GM18858 (cell line): ENCODE results near the gene NPHP4.

Source experiments
- ATAC-seq: cut with Tn5 transposase; IDR thresholded peaks from one replicate; pipeline ENCODE4 v1.9.1; 2021; ENCODE audit not compliant: unreplicated experiment

Gene NPHP4

GRCh38 chr1:6004412-6005123 is 12.3 kb upstream of the NPHP4 start:
- ATAC-seq, result no peak

- no peak for ATAC-seq
These were observed 11.6 kb upstream of the NPHP4 start for GRCh38 chr1:6003568-6004411.

DNA sequence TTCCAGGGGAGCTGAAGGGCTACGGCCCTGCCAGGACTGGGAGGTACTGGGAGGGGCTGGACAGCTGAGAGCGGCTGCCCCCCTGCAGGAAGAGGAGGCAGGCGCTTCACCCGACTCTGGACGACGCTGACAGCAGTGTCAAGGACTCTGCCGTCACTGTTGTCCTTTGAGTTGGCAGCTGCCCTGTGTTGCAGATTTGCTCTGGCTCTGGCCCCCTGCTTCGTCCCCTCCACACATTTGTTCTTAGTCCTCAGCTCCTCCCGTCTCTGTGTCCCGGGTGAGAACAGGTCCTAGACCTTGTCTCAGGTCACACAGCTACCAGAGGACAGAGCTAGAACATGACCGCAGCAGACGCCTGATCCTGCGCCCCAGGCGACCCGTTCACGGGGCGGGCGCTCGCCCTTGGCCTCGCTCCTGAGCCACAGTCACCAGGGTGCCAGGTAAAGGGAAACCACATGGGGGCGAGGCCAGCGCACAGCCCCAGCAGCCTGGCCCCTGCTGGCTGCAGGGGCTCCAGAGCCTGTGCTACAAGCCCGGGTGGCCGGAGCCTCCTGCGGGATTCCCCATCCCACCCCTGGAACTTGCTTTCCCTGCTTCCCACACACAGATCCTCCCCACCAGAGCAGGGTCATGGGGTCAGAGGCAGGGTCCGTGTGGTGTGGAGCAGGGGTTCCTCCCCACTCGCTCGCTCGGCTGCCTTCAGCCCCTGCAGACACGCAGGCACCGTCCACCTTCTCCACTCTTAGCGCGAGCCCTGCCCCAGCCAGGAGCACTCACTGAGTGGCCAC is 10.7 kb upstream of the NPHP4 start:
- no peak for ATAC-seq

GRCh38 chr1:6001992-6002576 is 9.9 kb upstream of the NPHP4 start:
- ATAC-seq, result no peak

- no peak for ATAC-seq
These were observed 8.4 kb upstream of the NPHP4 start for GRCh38 chr1:6000444-6001288.

DNA sequence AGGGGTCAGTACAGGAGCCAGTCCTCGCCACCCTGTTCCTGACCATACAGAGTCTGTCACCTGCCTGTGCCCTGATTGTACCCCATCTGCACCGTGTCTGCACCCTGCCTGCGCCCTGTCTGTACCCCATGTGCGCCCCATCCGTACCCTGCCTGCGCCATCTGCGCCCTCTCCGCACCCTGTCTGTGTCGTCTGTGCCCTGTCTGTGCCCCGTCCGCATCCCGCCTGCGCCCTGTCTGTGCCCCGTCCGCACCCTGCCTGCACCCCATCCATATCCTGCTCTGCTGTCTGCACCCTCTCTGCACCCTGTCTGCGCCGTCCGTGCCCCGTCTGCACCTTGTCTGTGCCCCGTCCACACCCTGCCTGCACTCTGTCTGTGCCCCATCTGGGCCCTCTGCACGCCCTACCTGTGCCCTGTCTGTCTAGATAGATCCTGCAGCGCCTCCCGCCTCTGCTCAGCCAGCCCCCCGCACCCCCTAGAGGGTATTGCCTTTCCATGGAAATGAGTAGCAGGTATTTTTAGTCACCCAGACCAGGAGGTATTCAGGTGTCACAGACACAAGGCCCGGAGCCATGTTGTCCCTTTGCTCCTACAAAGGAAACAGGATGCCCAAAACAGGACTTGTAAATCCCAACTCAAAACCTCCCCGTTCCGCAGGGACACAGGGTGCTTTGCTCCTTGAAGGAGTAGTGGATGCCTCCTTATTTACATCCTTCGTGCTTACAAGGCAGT is 7.7 kb upstream of the NPHP4 start:
- no peak for ATAC-seq

- no peak for ATAC-seq
These were observed 6.7 kb upstream of the NPHP4 start for GRCh38 chr1:5998906-5999301.

DNA sequence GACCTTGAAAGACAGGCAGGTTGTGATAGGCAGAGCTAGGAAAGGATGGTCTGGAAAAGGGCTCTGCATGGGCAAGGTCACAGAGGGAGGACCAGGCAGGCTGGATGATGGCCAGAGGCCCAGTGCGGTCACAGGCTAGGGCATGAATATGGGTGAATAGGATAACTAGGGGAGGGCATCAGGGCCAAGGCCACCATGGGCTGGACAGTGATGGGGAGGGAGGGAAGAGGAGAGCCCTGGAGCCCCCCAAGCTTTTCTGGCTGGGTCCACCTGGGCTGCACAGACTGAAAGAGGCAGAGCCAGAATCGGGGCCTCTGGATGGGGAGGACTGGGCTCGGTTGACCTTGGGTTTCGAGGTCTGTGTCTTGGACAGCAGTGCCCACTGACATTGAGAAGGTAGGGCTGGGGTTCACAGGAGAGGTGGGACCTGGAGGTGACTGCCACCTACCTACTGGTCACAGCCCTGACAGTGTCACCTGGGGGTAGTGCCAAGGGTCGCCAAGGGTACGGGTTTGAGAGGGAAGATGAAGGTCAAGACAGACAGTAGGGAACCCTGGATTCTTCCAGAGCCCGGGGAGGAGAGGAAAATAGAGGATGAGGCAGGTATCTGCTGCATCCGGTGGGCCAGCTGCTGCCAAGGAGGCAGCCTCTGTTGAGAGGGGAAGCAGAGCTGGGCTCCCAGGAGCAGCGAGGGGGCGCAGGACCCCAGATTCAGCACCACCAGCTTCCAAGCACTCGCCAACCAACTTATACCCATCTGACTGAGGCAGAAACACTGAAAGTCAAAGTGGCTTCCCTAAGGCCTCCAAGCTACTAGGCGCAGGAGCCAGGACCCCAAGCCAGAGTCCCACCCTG is 6.1 kb upstream of the NPHP4 start:
- ATAC-seq, result no peak

DNA sequence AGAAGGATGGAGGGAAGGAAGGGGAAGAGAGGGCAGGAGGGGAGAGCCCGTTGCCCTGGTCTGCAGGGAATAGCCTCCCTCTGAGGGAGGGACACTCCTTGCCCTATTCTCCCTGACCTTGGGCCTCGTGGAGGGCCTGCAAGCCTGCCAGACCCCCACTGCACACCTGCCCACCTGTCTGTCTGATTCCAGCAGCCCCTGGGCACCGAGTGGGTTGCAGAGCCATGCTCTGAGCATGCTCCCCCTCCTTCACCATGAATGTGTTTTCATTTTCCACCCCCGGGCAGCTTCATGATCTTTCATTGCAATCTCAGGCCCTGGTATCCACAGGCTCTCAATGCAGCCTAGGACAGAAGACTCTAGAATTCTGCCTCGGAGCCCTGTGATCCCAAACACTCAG is 5.1 kb upstream of the NPHP4 start:
- ATAC-seq, result no peak

DNA sequence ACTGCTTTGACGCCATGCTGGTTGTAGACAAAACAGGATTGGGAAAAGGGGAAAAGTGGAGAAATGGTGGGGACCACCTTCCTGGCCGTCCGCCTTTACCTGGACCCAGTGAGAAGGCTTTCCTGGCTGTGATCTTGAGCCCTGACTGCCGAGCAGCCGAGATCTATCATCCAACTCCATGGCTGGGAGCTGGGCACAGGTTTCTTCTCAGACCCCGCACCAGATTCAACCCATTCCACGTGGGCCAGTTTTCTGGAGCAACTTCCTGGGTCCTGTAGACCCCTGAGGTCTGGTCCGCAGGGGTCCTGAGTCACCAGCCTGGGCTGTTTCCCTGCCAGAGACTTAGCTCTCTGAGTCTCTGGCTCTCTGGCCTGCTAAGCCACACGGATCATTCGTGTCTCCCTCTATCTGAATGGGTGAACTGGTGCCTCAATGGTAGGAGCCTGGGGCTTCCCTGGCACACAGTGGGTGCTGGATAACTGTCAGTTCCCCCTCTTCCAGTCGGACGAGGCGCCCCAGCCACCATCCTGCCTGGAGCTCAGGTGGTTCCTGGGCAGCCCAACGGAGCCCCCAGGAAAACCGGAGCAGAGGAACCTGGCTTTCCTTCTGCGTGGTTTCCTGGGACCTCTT is 4.5 kb upstream of the NPHP4 start:
- ATAC-seq, result no peak

DNA sequence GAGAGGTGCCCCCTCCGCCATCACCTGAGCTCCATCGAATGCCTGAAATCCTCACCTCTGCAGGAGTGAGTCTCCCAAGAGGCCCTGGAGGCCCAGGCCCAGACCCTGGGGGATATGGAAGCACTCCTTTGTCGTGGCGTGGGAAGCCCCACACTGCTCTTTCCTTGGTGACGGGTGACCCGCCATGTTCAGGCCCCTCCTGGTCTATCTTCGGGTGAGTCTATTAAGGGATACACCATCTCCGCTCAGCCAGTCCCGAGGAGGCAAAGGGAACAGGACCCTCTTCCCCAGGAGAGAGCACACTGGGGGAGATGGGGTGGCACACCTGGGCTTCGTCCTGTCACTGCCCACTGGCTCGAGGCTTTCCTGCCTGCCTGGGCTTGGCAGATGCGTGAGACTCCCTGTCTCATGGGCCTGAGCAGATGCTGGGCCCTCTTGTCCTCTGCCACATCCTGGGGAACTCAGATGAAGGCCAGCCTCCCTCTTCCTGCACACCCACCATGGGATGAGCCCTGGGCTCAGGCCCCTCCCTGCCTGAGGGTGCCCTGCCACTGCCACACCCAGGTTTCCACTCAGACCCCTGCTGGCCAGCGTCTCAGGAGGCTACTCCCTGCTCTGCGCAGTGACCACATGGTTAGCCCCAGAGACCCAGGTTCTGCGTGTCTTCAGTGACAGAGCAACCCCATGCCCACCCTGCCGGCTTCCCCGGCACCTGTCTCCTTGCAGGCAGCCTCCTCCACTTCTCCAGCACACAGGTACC is 3.8 kb upstream of the NPHP4 start:
- no peak for ATAC-seq

DNA sequence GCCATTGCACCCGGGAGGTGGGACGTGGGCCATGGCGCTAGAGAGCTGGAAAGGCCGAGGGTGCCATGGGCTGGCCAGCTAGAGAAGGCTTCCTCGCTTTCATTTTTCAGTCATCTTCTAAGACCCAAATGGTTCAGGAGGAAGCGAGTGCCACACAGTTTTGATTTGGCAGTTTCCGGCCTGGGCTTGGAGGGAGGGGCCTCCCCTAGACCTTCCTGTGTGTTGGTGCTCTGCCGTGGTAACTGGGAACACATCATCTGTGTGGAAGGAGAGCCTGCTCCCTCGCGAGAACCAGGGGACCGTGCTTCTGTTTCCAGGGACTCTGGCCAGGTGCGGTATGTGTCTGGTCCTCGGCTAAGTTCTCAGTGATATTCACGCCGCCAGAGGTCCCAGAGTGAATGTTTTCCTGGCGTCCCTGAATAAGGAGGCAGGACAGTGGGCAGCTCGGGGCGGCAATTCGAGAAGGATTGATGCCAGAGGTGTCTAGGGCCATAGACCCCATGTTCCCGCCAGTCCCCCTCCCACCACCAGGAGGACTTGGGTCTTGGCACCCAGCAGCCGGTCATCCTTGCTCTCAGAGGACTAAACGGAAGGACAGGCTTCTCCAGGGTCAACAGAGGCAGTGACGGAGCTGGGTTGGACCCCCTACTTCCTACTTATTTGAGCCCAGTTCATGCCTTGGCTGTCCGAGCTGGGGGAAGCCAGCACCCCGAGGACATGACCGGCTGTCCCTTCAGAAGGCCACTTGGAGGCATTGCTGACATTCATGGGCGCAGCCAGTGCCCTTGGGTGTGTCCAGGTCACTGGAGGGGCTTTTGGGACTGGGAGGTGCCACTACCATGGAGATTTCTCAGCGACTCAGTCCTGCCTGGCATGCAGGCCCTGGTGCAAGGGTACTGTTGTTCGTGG is 2.7 kb upstream of the NPHP4 start:
- ATAC-seq, result no peak

DNA sequence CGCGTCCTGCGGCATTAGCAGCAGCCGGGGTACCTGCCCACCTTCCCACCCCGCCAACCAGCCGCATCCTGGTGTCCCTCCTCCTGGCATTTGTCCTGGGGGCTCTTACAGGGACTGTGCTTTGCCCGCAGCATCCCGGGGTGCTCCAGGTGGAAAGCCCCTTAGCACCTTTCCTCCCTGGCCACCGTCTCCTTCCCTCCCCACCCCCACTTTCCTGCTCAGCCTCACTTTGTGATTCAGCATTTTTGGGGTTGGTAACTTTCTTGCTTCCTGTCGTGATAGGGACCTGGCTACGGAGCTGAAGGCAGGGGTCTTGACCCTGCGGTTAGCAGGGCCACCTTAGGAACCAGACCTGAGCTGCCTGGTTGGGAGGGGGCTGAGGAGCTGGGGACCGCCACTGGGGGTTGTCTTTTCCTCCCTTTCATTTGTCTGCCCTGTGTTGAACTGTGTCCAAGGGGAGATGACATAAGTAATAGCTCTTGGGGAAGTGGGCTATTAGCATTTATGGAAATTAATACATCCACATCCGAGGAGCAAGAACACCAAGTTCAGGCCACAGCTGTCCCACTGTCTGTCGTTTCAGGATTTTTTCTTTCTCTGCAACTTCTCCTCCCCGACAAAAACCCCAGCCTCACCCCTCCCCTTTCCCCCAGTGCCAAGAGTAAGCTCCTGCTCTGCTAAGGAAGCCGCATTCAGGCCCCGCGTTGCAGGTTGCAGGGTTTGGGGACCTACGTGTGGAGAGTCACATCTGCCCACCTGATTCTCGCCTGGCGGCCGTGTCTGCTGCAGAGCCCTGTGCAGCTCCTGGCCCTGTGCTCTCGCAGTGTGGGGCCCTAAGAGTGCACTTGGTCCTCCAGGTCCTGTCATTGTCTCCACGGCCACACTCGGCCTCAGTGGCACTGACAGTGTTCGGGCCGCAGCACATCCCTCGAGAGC is 1.6 kb upstream of the NPHP4 start:
- no peak for ATAC-seq

DNA sequence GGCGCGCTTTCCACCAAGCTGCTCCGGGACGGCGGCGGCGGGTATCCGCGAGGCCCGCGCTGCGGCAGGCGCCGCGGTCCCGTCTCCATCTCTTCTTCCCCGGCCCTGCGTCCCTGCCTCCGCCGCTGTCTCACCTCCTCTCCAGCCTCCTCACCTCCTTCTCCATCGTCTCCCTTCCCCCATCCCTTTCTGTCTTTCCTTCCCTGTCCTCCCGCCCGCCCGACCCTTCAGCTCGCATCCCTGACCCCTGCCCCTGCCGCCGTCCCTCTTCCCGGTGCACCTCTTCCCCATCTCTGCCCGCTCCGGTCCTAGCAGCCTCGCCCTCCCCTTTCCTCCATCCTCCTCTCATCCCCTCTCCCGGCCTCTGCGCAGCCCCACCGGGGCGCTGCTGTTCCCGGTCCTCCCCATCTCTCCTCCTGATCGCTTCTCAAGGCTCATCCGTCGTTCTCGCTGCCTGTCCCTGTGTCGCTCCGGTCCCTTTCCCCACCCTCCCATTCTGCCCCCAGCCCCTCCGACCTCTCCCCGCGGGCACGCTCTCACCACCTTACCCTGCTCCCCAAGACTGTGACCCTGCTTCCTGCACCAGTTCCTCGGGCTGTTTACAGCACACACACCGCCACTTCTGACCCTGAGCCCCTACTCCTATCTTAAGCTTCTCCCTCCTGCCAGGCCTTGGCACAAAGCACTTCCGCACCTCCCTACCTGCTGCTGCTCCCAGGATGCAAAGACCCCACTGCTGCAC is 760 bp upstream of the NPHP4 start:
- no peak for ATAC-seq
